Caco-2 (cell line): ENCODE data around the gene SLC16A4. TPM values are rescaled to one million over a fixed set of nuclear protein-coding genes. Genes with fewer than 3 reads are reported as not detected.

Source experiments
- BruUV-seq: library from RNA; stranded (reverse); fragments of 400-500 nt; replicated peaks from 2 replicates; lab custom pipeline; 2021; lab: Mats Ljungman, UMichigan
- CTCF ChIA-PET: fragments of 300-600 bp; sonication (Branson Sonifier 250); formaldehyde crosslinking; loops from one replicate; lab custom pipeline; 2022; ENCODE audit warnings: antibody characterized with exemption; lab: Charles Lee
- POLR2A ChIA-PET: fragments of 300-600 bp; sonication (Branson Sonifier 250); formaldehyde crosslinking; loops from one replicate; lab custom pipeline; 2022; ENCODE audit warnings: antibody characterized with exemption; lab: Charles Lee
- DNase-seq, 2 experiments: peaks; one replicate each; pipeline versions ENCODE4 v3.0.0 to v3.0.0-alpha.2; 2020 to 2022
- H3K27me3 ChIP-seq: replicated peaks from 2 replicates; pipeline ENCODE4 v1.6.0; 2011; ENCODE audit warnings: low read length; ENCODE audit not compliant: control insufficient read depth, insufficient read depth
- H3K36me3 ChIP-seq: 2 replicates; pipeline ENCODE4 v1.5.1; 2011; ENCODE audit warnings: low read length; ENCODE audit not compliant: control insufficient read depth, insufficient read depth
- H3K4me1 ChIP-seq: fragments of 250-450 bp; sonication (Bioruptor Pico); 2 replicates; pipeline ENCODE4 v1.5.1; 2020; ENCODE audit warnings: mild to moderate bottlenecking
- H3K4me3 ChIP-seq: 2 replicates; pipeline ENCODE4 v1.5.1; 2011; ENCODE audit warnings: low read depth, mild to moderate bottlenecking, control low read depth, low read length
- H3K9me3 ChIP-seq: fragments of 250-450 bp; sonication (Bioruptor Pico); 2 replicates; pipeline ENCODE4 v1.5.1; 2020; ENCODE audit warnings: mild to moderate bottlenecking, moderate library complexity
- H3K27ac Mint-ChIP-seq: one replicate; pipeline ENCODE4 v1.8.0; 2022; ENCODE audit warnings: mixed read lengths; ENCODE audit not compliant: unreplicated experiment
- H3K27me3 Mint-ChIP-seq: one replicate; pipeline ENCODE4 v1.8.0; 2022; ENCODE audit warnings: mixed read lengths; ENCODE audit not compliant: insufficient read depth, unreplicated experiment
- H3K36me3 Mint-ChIP-seq: one replicate; pipeline ENCODE4 v1.8.0; 2022; ENCODE audit warnings: mild to moderate bottlenecking, mixed read lengths; ENCODE audit not compliant: insufficient read depth, unreplicated experiment
- H3K4me1 Mint-ChIP-seq: one replicate; pipeline ENCODE4 v1.8.0; 2022; ENCODE audit warnings: low read depth, mixed read lengths; ENCODE audit not compliant: unreplicated experiment
- H3K4me3 Mint-ChIP-seq: one replicate; pipeline ENCODE4 v1.8.0; 2022; ENCODE audit warnings: mild to moderate bottlenecking, moderate library complexity, mixed read lengths; ENCODE audit not compliant: unreplicated experiment
- H3K9me3 Mint-ChIP-seq: one replicate; pipeline ENCODE4 v1.8.0; 2022; ENCODE audit warnings: mixed read lengths; ENCODE audit not compliant: unreplicated experiment
- CTCF ChIP-seq, 2 experiments: fragments of 200-600 bp in 1 of 2; IDR thresholded peaks; 1 replicate in 1 of 2; 2 replicates in 1 of 2; pipeline versions ENCODE4 v1.5.1 to v1.8.0; 2011 to 2022; ENCODE audit warnings: antibody characterized with exemption in 1 of 2, control low read depth in 1 of 2, inconsistent platforms in 1 of 2, low read depth in 1 of 2, low read length in 1 of 2, mild to moderate bottlenecking in 1 of 2, moderate library complexity in 1 of 2; ENCODE audit not compliant: insufficient read depth in 1 of 2, severe bottlenecking in 1 of 2, unreplicated experiment in 1 of 2
- intact Hi-C: fragments of 100-400 bp; cut with micrococcal nuclease; formaldehyde crosslinking; loops from one replicate; pipeline ENCODE4 v1.10.0; 2022; ENCODE audit not compliant: unreplicated experiment
- total RNA-seq: library from RNA; stranded (reverse); gene quantifications from 2 replicates; pipeline ENCODE4 v1.2.3, GENCODE V29; 2022

SLC16A4 gene
- total RNA-seq, 1 experiment from 2014 or later: 9.3 TPM

GRCh38 chr1:110393691-110394492, 3.1 kb upstream of the SLC16A4 start:
- no peaks in the 10 kb centered on the region for H3K27me3 Mint-ChIP-seq
- CTCF ChIA-PET: interaction anchor here (1.3 to 1.6 kb wide), 2 partner anchors 40 to 55 kb away, joined by 4 to 5 read pairs; partner anchors contain the start of gene RBM15
- POLR2A ChIA-PET: no interaction called here
- TF ChIP-seq CTCF (IDR thresholded peaks at IDR 0.05; ENCODE audit: insufficient read depth in 1 of 2, low read depth in 1 of 2, low read length in 1 of 2, severe bottlenecking in 1 of 2, unreplicated experiment in 1 of 2): no peak
- peak overlapping the region; percentile 80 for H3K27ac Mint-ChIP-seq
- H3K27me3 ChIP-seq: no peaks in the 10 kb centered on the region
- H3K36me3 ChIP-seq: no peaks in the 10 kb centered on the region
- intact Hi-C loops: loop anchor here (5.0 kb wide), 2 partner anchors 37 to 57 kb away; partner anchors contain the start of gene RBM15
- peaks cover 19% of the 10 kb centered on the region for H3K4me1 Mint-ChIP-seq
- peak; percentile 55 to 56 for DNase-seq
- H3K36me3 Mint-ChIP-seq: peaks cover 13% of the 10 kb centered on the region
- H3K4me3 ChIP-seq: no peak overlapping the region
- peaks cover 47% of the 10 kb centered on the region for H3K4me1 ChIP-seq
- H3K4me3 Mint-ChIP-seq: peak overlapping the region; percentile 59
- BruUV-seq: no TSS peak
- no peaks in the 10 kb centered on the region for H3K9me3 Mint-ChIP-seq
- no peaks in the 10 kb centered on the region for H3K9me3 ChIP-seq

GRCh38 chr1:110393286-110393685, 2.5 kb upstream of the SLC16A4 start:
- Mint-ChIP-seq H3K4me1 (peaks cover 19% of the 10 kb centered on the region), H3K27ac (peak overlapping the region; percentile 80), H3K9me3 (no peaks in the 10 kb centered on the region), H3K36me3 (peaks cover 7% of the 10 kb centered on the region), H3K27me3 (no peaks in the 10 kb centered on the region), H3K4me3 (peak overlapping the region; percentile 59)
- BruUV-seq: no TSS peak
- ChIA-PET CTCF (interaction anchor here (1.3 to 1.6 kb wide), 2 partner anchors 41 to 54 kb away, joined by 4 to 5 read pairs; partner anchors contain the start of gene RBM15), POLR2A (interaction anchor here (0.5 kb wide), 1 partner anchor 69 kb away, joined by 3 read pairs; no protein-coding TSS in a partner anchor)
- TF ChIP-seq CTCF (IDR thresholded peaks at IDR 0.05; ENCODE audit: insufficient read depth in 1 of 2, low read depth in 1 of 2, low read length in 1 of 2, severe bottlenecking in 1 of 2, unreplicated experiment in 1 of 2): no peak
- intact Hi-C loops: loop anchor here (5.0 kb wide), 2 partner anchors 36 to 56 kb away; partner anchors contain the start of gene RBM15
- Histone ChIP-seq H3K4me3 (no peak overlapping the region), H3K36me3 (no peaks in the 10 kb centered on the region), H3K9me3 (no peaks in the 10 kb centered on the region), H3K27me3 (no peaks in the 10 kb centered on the region), H3K4me1 (peaks cover 47% of the 10 kb centered on the region)
- no peak for DNase-seq

GRCh38 chr1:110390096-110390495, 730 bp downstream of the SLC16A4 start:
- TF ChIP-seq CTCF (IDR thresholded peaks at IDR 0.05; ENCODE audit: insufficient read depth in 1 of 2, low read depth in 1 of 2, low read length in 1 of 2, severe bottlenecking in 1 of 2, unreplicated experiment in 1 of 2): no peak
- H3K9me3 ChIP-seq: no peaks in the 10 kb centered on the region
- H3K27me3 ChIP-seq: no peaks in the 10 kb centered on the region
- Mint-ChIP-seq H3K27ac (peak overlapping the region; percentile 46), H3K27me3 (no peaks in the 10 kb centered on the region), H3K9me3 (no peaks in the 10 kb centered on the region), H3K4me3 (peak overlapping the region; percentile 58), H3K36me3 (peaks cover 4% of the 10 kb centered on the region), H3K4me1 (peaks cover 19% of the 10 kb centered on the region)
- POLR2A ChIA-PET: no interaction called here
- no peaks in the 10 kb centered on the region for H3K36me3 ChIP-seq
- H3K4me1 ChIP-seq: peaks cover 45% of the 10 kb centered on the region
- intact Hi-C loops: loop anchor here (5.0 kb wide), 2 partner anchors 33 to 53 kb away; partner anchors contain the start of gene RBM15
- CTCF ChIA-PET: no interaction called here
- BruUV-seq: no TSS peak
- no peak overlapping the region for H3K4me3 ChIP-seq
- DNase-seq: peak in 1 of 2 experiments; percentile 26
